Cardiac muscle cell (in vitro differentiated cells and primary cell): ENCODE data around the gene ZFP30. TPM values are rescaled to one million over a fixed set of nuclear protein-coding genes. Genes with fewer than 3 reads are reported as not detected.

Experiments
- DNase-seq, 2 donors: peaks; one replicate each; pipeline versions ENCODE4 v3.0.0 to v3.0.0-alpha.2; 2010 to 2017; ENCODE audit warnings: low read depth in 1 of 2, low spot score in 1 of 2
- H3K27ac ChIP-seq: fragments of 200-600 bp; sonication (generic); 2 replicates; pipeline ENCODE4 v1.5.1; 2016
- H3K27me3 ChIP-seq: fragments of 200-600 bp; sonication (generic); 2 replicates; pipeline ENCODE4 v1.6.0; 2016; ENCODE audit warnings: control low read depth
- H3K36me3 ChIP-seq: fragments of 200-600 bp; sonication (generic); 2 replicates; pipeline ENCODE4 v1.5.1; 2016; ENCODE audit warnings: control low read depth
- H3K4me1 ChIP-seq: fragments of 200-600 bp; sonication (generic); 2 replicates; pipeline ENCODE4 v1.8.1; 2017; ENCODE audit warnings: low read depth, mild to moderate bottlenecking, mixed run types
- H3K4me3 ChIP-seq: fragments of 200-600 bp; sonication (generic); 2 replicates; pipeline ENCODE4 v1.5.1; 2016; ENCODE audit warnings: mild to moderate bottlenecking
- H3K9me3 ChIP-seq: fragments of 200-600 bp; sonication (generic); 2 replicates; pipeline ENCODE4 v1.5.1; 2017; ENCODE audit warnings: low read depth, mild to moderate bottlenecking, control low read depth
- polyA plus RNA-seq: library from polyadenylated mRNA; unstranded; fragments of >200 nt; fragmentation: Nextera tagmentation; extraction: Ambion mirVana; gene quantifications from 2 replicates; pipeline ENCODE4 v1.2.1, GENCODE V29; 2016
- total RNA-seq: library from RNA; depleted of rRNA; stranded (reverse); fragments of >200 nt; gene quantifications from 2 replicates; pipeline ENCODE4 v1.2.3, GENCODE V29; 2016
- TF ChIP-seq, protein P1 (sequence below): IDR thresholded peaks from 2 replicates; pipeline ENCODE4 v1.5.1; 2012; ENCODE audit warnings: low read depth, mild to moderate bottlenecking, low read length

Gene ZFP30
- total and polyA plus RNA-seq, 2 experiments from 2014 or later, result 7.1 to 27.0 TPM

DNA sequence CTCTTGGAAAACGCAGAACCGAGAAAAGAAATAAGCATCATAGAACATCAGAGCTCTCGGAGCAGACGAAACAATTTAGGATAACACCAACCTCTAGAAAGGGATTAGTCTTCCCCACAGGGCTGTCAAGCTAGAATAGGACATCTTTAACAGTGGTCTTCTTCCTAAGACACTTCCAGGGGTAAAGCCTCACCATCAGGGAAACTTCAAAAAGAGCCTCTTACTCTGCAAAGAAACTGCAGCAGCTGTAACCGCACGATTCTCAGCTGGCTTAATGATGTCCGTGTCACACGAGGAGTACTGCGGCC, 61.3 kb downstream of the ZFP30 start:
- peaks cover 11% of the 10 kb centered on the region for H3K27me3 ChIP-seq
- no peaks in the 10 kb centered on the region for H3K4me1 ChIP-seq
- TF ChIP-seq, protein P1, sequence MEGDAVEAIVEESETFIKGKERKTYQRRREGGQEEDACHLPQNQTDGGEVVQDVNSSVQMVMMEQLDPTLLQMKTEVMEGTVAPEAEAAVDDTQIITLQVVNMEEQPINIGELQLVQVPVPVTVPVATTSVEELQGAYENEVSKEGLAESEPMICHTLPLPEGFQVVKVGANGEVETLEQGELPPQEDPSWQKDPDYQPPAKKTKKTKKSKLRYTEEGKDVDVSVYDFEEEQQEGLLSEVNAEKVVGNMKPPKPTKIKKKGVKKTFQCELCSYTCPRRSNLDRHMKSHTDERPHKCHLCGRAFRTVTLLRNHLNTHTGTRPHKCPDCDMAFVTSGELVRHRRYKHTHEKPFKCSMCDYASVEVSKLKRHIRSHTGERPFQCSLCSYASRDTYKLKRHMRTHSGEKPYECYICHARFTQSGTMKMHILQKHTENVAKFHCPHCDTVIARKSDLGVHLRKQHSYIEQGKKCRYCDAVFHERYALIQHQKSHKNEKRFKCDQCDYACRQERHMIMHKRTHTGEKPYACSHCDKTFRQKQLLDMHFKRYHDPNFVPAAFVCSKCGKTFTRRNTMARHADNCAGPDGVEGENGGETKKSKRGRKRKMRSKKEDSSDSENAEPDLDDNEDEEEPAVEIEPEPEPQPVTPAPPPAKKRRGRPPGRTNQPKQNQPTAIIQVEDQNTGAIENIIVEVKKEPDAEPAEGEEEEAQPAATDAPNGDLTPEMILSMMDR, result no peak
- no peaks in the 10 kb centered on the region for H3K9me3 ChIP-seq
- peak overlapping the region; percentile 92 for H3K27ac ChIP-seq
- no peak for DNase-seq
- no peaks in the 10 kb centered on the region for H3K36me3 ChIP-seq
- peak overlapping the region; percentile 91 for H3K4me3 ChIP-seq

DNA sequence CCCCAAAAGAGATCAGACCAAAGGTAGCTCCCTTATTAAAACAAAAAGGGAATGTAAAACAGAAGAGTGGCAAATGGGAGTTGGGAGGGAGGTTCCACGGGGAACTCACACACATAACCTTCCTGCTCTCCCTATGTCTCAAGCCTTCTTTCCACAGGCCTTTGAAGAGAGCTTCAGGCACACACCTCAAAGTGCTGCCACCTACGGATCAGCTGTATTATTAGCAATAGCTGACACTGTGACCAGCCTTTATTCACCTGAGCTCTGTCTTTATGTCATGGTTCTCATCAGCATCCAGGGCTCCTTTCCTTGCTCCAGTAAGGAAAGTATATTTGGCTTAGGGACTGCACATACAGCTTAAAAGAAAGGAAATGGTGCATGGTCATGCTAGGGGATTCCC, 71.9 kb downstream of the ZFP30 start:
- no peaks in the 10 kb centered on the region for H3K4me1 ChIP-seq
- TF ChIP-seq, protein P1, result no peak
- H3K27ac ChIP-seq, result no peak overlapping the region
- DNase-seq, result no peak
- H3K36me3 ChIP-seq, result peaks cover 10% of the 10 kb centered on the region
- no peak overlapping the region for H3K4me3 ChIP-seq
- H3K9me3 ChIP-seq, result no peaks in the 10 kb centered on the region
- H3K27me3 ChIP-seq, result no peaks in the 10 kb centered on the region

DNA sequence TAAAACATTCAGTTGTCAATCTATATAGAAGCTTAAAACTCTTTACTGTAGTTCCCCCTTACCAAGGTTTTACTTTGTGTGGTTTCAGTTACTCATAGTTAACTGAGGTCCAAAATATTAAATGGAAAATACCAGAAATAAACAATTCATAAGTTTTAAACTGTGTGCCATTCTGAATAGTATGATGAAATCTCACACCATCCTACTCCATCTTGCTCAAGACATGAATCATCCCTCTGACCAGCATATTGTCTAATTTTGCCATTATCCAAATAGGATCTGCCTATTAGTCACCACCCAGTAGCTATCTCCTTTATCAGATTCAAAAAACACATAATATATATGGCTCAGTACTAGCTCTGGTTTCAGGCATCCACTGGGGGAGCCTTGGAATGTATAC, 83.1 kb downstream of the ZFP30 start:
- H3K4me3 ChIP-seq, result no peak overlapping the region
- TF ChIP-seq, protein P1, result no peak
- peak in 1 of 2 donors; percentile 33 for DNase-seq
- no peak overlapping the region for H3K27ac ChIP-seq
- H3K4me1 ChIP-seq, result no peaks in the 10 kb centered on the region
- no peaks in the 10 kb centered on the region for H3K27me3 ChIP-seq
- H3K36me3 ChIP-seq, result peaks cover 14% of the 10 kb centered on the region
- H3K9me3 ChIP-seq, result peaks cover 2% of the 10 kb centered on the region

DNA sequence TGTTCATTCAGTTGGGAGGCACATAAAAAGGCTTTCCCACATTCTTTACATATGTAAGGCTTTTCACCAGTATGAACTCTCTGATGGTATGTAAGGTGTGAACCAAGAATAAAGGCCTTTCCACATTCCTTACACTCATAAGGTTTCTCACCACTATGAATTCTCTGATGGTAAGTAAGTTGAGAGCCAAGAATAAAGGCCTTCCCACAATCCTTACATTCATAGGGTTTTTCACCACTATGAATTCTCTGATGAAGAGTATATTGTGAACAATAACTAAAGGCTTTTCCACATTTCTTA, 89.9 kb downstream of the ZFP30 start:
- TF ChIP-seq, protein P1, result no peak
- Histone ChIP-seq H3K4me3 (no peak overlapping the region), H3K27ac (no peak overlapping the region), H3K36me3 (peaks cover 20% of the 10 kb centered on the region), H3K27me3 (no peaks in the 10 kb centered on the region), H3K9me3 (peaks cover 14% of the 10 kb centered on the region), H3K4me1 (no peaks in the 10 kb centered on the region)
- no peak for DNase-seq

DNA sequence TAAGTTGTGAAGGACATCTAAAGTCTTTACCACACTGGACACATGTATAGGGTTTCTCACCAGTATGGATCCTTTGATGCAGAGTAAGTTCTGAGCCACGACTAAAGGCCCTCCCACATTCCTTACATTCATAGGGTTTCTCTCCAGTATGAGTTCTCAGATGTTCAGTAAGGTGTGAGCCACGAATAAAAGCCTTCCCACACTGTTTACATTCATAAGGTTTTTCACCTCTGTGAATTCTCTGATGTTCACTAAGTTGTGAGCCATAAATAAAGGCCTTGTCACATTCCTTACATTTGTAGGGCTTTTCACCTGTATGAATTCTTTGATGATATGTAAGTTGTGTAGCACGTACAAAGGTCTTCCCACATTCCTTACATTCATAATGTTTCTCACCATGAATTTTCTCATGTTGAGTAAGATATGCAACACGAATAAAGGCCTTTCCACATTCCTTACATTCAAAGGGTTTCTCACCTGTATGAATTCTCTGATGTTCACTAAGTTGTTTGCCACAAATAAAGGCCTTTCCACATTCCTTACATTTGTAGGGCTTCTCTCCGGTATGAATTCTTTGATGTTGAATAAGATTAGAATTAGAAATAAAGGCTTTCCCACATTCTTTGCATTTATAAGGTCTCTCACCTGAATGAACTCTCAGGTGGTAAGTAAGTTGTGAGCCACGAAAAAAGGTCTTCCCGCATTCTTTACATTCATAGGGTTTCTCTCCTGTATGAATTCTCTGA, 90.5 kb downstream of the ZFP30 start:
- TF ChIP-seq, protein P1, result no peak
- Histone ChIP-seq H3K4me3 (no peak overlapping the region), H3K27ac (no peak overlapping the region), H3K36me3 (peaks cover 20% of the 10 kb centered on the region), H3K9me3 (peaks cover 14% of the 10 kb centered on the region), H3K4me1 (no peaks in the 10 kb centered on the region), H3K27me3 (no peaks in the 10 kb centered on the region)
- no peak for DNase-seq

Other genes with a start within 250 kb of the ZFP30 start
- 5.7 and 7.7 TPM in 2 replicates for gene ZNF569, start 188.0 kb downstream of the ZFP30 start, total RNA-seq
- 3.7 and 7.9 TPM in 2 replicates for gene ZNF569, start 188.0 kb downstream of the ZFP30 start, polyA plus RNA-seq
- gene ZNF570, start 186.1 kb downstream of the ZFP30 start, total RNA-seq, result 4.6 and 9.0 TPM in 2 replicates
- gene ZNF570, start 186.1 kb downstream of the ZFP30 start, polyA plus RNA-seq, result 4.0 and 4.3 TPM in 2 replicates
- gene ZNF793, start 148.5 kb downstream of the ZFP30 start, total RNA-seq, result 8.4 and 20.3 TPM in 2 replicates
- gene ZNF793, start 148.5 kb downstream of the ZFP30 start, polyA plus RNA-seq, result 20.0 and 24.6 TPM in 2 replicates
- 3.3 and 5.0 TPM in 2 replicates for gene ZNF571, start 60.7 kb downstream of the ZFP30 start, total RNA-seq
- 4.8 and 6.1 TPM in 2 replicates for gene ZNF571, start 60.7 kb downstream of the ZFP30 start, polyA plus RNA-seq
- 0.54 and 2.1 TPM in 2 replicates for gene ZNF540, start 60.6 kb downstream of the ZFP30 start, total RNA-seq
- gene ZNF540, start 60.6 kb downstream of the ZFP30 start, polyA plus RNA-seq, result 0.26 and 2.4 TPM in 2 replicates
- gene ZNF607, start 64.3 kb upstream of the ZFP30 start, total RNA-seq, result 8.4 and 28.3 TPM in 2 replicates
- gene ZNF607, start 64.3 kb upstream of the ZFP30 start, polyA plus RNA-seq, result 4.5 and 15.2 TPM in 2 replicates
- 5.7 and 7.2 TPM in 2 replicates for gene ZNF573, start 124.1 kb upstream of the ZFP30 start, total RNA-seq
- 10.2 and 14.3 TPM in 2 replicates for gene ZNF573, start 124.1 kb upstream of the ZFP30 start, polyA plus RNA-seq